Colonic mucosa (tissue), 4 donors: ENCODE measurements around the gene RSPH3. TPM values are rescaled to one million over a fixed set of nuclear protein-coding genes. Genes with fewer than 3 reads are reported as not detected.
"Not testable (repeated sequence)": the region's sequence is repeated elsewhere in the genome, so short reads cannot be mapped to it uniquely, and the experiment has no call there.

ENCODE experiments used
- DNase-seq: peaks from one replicate; pipeline ENCODE4 v3.0.0-alpha.2; 2020
- H3K27ac ChIP-seq: fragments of 200-600 bp; one replicate; pipeline ENCODE4 v1.8.0; 2021
- H3K27me3 ChIP-seq: fragments of 200-600 bp; one replicate; pipeline ENCODE4 v1.8.0; 2021
- H3K36me3 ChIP-seq: fragments of 200-600 bp; one replicate; pipeline ENCODE4 v1.8.0; 2021
- H3K4me1 ChIP-seq: fragments of 200-600 bp; one replicate; pipeline ENCODE4 v1.8.0; 2021; ENCODE audit warnings: mild to moderate bottlenecking
- H3K4me3 ChIP-seq: fragments of 200-600 bp; one replicate; pipeline ENCODE4 v1.8.0; 2021
- H3K9ac ChIP-seq, 2 donors: one replicate each; pipeline ENCODE4 v1.7.0; 2013; ENCODE audit warnings: control low read depth in 2 of 2, low read depth in 2 of 2, low read length in 2 of 2
- H3K9me3 ChIP-seq: fragments of 200-600 bp; one replicate; pipeline ENCODE4 v1.8.0; 2021
- intact Hi-C: fragments of 100-400 bp; cut with DNase I; formaldehyde crosslinking; loops from one replicate; pipeline ENCODE4 v1.14.1; 2022
- total RNA-seq, 2 donors: library from RNA; stranded (reverse); fragmentation: NEBNext Ultra II Directional in 1 of 2; extraction: Animal tissue kit (Norgen Biotek cat#: 25700) in 1 of 2; gene quantifications; one replicate each; pipeline ENCODE4 v1.2.1, GENCODE V29; 2021
- TF ChIP-seq, protein P1 (sequence below): fragments of 200-600 bp; IDR thresholded peaks from one replicate; pipeline ENCODE4 v1.8.0; 2022; ENCODE audit warnings: antibody characterized with exemption, mild to moderate bottlenecking
- donor health status: healthy.
- donor health status: DM: no; HTN: no; CAD: no.
- donor health status: DM: no; HTN: no; CAD: no.

The RSPH3 gene
- total RNA-seq, 2 donors from 2014 or later: 17.5 to 19.8 TPM

DNA sequence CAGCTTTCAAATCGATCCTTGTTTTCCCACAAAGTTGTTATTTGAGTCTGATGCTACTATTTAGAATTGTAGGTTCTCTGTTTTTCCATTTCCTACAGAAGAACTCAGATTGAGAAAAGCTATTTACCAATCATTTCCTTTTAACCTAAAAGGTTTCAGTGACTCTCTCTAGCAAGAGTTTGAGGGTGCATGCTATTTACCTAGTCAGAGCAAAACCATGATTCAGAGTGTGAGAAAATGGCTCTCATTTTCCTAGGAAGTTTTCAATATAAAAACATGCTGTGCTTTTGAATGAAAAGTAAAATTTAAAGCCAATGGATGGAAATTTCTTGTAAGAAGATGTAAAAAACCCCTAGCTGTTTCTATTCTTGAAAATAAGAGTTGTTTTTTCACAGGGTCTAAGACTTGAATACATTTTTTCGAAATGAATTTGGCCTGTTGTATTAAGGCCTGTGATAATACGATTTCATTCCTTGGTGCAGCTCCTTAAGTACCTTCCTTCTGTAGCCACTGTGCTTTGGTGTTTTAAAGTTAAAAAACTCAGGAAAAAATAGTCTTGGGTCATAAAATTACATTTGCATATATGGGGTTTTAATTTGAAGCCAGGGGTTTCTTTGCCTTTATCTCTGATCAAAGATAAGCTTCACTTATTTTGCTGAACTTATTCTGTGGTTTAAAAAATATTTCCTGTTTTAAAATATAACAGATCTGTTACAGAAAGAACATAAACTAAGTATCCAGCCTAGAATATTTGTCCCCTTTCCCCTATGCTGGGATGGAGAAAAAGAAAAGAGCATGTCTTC lies 18.0 kb upstream of the RSPH3 start:
- intact Hi-C loops: no loop called here
- no peaks in the 10 kb centered on the region for H3K9me3 ChIP-seq
- TF ChIP-seq, protein P1, sequence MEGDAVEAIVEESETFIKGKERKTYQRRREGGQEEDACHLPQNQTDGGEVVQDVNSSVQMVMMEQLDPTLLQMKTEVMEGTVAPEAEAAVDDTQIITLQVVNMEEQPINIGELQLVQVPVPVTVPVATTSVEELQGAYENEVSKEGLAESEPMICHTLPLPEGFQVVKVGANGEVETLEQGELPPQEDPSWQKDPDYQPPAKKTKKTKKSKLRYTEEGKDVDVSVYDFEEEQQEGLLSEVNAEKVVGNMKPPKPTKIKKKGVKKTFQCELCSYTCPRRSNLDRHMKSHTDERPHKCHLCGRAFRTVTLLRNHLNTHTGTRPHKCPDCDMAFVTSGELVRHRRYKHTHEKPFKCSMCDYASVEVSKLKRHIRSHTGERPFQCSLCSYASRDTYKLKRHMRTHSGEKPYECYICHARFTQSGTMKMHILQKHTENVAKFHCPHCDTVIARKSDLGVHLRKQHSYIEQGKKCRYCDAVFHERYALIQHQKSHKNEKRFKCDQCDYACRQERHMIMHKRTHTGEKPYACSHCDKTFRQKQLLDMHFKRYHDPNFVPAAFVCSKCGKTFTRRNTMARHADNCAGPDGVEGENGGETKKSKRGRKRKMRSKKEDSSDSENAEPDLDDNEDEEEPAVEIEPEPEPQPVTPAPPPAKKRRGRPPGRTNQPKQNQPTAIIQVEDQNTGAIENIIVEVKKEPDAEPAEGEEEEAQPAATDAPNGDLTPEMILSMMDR: no peak
- no peak overlapping the region for H3K27ac ChIP-seq
- H3K27me3 ChIP-seq: no peaks in the 10 kb centered on the region
- H3K4me1 ChIP-seq: no peaks in the 10 kb centered on the region
- H3K9ac ChIP-seq: no peak overlapping the region
- no peaks in the 10 kb centered on the region for H3K36me3 ChIP-seq
- no peak for DNase-seq
- no peak overlapping the region for H3K4me3 ChIP-seq

DNA sequence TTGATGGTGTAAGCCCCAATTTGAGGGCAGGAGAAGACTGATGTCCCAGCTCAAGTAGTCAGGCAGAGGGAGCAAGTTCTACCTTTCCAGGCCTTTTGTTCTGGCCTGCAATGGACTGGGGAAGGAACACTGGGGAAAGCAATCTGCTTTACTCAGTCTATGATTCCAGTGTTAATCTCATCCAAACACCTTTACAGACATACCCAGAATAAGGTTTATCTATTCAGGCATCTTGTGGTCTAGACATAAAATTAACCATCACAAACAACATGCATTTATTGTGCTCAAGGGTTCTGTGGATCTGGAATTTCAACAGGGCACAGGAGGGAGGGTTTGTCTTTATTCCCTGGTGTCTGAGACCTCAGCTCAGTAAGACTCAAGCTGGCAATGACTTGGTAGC lies 14.4 kb upstream of the RSPH3 start:
- H3K4me1 ChIP-seq: no peaks in the 10 kb centered on the region
- H3K27me3 ChIP-seq: no peaks in the 10 kb centered on the region
- DNase-seq: no peak
- no peak overlapping the region for H3K4me3 ChIP-seq
- TF ChIP-seq, protein P1: no peak
- no peak overlapping the region for H3K9ac ChIP-seq
- intact Hi-C loops: no loop called here
- H3K9me3 ChIP-seq: no peaks in the 10 kb centered on the region
- no peak overlapping the region for H3K27ac ChIP-seq
- no peaks in the 10 kb centered on the region for H3K36me3 ChIP-seq

GRCh38 chr6:159013229-159013628 lies 13.2 kb upstream of the RSPH3 start:
- intact Hi-C loops: no loop called here
- no peak overlapping the region for H3K9ac ChIP-seq
- H3K4me3 ChIP-seq: no peak overlapping the region
- no peaks in the 10 kb centered on the region for H3K4me1 ChIP-seq
- no peaks in the 10 kb centered on the region for H3K27me3 ChIP-seq
- no peaks in the 10 kb centered on the region for H3K36me3 ChIP-seq
- no peak for DNase-seq
- TF ChIP-seq, protein P1: no peak
- no peak overlapping the region for H3K27ac ChIP-seq
- H3K9me3 ChIP-seq: no peaks in the 10 kb centered on the region

GRCh38 chr6:159012201-159012600 lies 12.2 kb upstream of the RSPH3 start:
- intact Hi-C loops: no loop called here
- H3K9ac ChIP-seq: no peak overlapping the region
- H3K4me3 ChIP-seq: no peak overlapping the region
- H3K27ac ChIP-seq: no peak overlapping the region
- no peaks in the 10 kb centered on the region for H3K27me3 ChIP-seq
- H3K4me1 ChIP-seq: no peaks in the 10 kb centered on the region
- TF ChIP-seq, protein P1: no peak
- DNase-seq: no peak
- H3K9me3 ChIP-seq: no peaks in the 10 kb centered on the region
- H3K36me3 ChIP-seq: no peaks in the 10 kb centered on the region

- H3K27me3 ChIP-seq, intact Hi-C loops, DNase-seq, H3K9ac ChIP-seq, H3K4me1 ChIP-seq, H3K4me3 ChIP-seq, H3K36me3 ChIP-seq, H3K27ac ChIP-seq, H3K9me3 ChIP-seq: not testable (repeated sequence)
Observed at GRCh38 chr6:159010037-159010612, 10.1 kb upstream of the RSPH3 start.
